Stimulated activated CD8-positive, alpha-beta memory T cell treated with anti-CD3 and anti-CD28 coated beads, Interleukin-15, amount 100 ng/mL, for 48 hours (primary cell): ENCODE results near the gene CCDC88C.

Experiments
- DNase-seq, 2 donors: peaks; one replicate each; pipeline ENCODE4 v3.0.0-alpha.2; 2020; ENCODE audit warnings: low read depth in 2 of 2

Gene CCDC88C

GRCh38 chr14:91380123-91380522 is 37.5 kb downstream of the CCDC88C start:
- DNase-seq, result no peak

DNA sequence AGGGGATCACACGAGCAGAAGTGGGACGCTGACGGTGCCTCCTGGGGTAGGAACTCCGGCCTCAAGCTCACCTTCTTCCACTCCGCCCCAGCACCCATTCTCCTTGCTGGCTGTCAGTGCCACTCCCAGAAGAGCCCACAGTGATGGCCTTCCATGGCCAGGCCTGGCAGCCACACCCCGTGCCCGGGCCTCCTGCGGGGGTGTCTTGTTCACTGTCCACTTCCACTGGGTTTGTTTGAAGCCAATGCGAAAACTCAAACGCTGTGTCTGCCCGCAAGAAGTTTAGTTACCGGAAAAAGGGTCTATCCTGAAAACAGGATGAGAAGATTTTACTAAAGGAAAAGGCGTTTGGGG is 38.1 kb downstream of the CCDC88C start:
- no peak for DNase-seq

- DNase-seq, result no peak
Measured at GRCh38 chr14:91378930-91379578, 38.6 kb downstream of the CCDC88C start.

GRCh38 chr14:91377700-91378652 is 39.6 kb downstream of the CCDC88C start:
- DNase-seq, result peak in 1 of 2 donors; percentile 55

DNA sequence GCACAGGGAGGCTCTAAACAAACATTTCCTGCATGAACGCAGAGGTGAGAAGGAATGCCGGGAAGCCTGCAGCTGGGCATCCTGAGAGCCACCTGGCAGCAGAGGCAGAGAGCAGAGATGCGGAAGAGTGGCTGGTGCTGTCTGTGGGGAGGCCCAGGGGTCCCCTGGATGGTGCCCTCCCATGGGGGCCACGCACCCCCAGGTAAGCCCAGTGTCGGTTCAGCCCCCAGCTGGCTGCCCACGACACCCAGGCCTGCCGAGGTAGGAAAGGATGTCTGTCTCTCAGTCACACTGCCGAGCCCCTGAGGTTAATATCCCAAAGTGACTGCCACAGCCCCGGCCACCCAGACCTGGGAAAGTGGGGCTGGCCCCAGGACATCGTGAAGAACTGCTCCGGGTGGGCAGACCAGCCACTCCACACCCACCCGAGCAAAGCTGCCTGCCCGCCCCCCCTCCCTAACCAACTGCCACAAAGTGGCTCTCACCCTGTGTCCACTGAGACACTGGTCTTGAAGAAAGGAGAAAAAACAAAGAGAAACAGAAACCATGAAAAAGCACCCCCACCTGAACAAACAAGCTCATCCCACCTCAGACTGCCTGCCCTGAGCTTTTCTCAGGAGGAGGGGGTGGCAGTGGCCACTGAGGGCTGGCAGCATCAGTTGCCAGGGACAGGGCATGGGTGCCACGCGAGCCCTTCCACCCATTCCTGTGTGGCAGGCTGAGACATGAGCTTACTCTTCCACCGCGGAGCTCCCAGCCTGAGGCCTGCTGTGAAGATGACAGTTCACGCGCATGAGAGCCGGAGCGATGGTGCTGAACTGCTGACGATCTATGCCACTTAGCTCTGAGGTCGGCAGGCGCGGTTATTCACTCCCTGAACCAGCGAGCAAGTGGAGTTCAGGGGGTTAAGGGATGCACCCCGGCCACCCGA is 40.8 kb downstream of the CCDC88C start:
- no peak for DNase-seq

DNA sequence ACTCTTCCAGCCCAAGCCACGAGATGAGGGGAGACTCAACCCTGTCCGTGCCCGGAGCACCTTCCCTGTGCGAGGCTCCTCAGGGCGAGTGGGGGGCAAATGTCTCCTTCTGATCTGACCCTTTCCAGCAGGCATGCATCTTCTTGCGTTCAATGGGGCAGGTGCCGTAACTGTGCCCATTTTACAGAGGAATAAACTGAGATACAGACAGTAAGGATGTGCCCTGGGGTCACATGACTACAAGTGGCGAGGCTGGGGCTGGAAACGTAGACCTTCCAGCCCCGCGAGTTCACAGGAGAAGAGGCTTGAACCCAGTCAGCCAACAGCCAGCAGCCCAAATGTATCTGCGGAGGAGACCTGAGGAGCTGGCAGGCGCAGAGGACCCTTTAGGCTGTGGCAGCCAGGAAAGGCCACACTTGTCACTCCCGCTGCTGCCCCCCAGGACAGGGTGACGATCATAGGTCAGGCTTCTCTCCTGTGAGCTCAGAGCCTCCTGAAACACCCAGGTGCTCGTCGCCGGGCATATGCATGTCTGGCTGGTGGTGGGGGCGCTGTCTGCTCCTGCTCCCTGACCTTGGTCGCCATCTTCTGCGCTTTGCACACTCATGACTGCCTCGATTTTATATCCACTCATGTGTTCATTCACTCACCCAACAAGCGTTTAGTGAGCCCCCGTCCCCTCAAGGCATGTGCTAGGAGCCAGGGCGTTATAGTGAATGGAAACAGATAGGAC is 41.7 kb downstream of the CCDC88C start:
- no peak for DNase-seq

GRCh38 chr14:91374879-91375702 is 42.5 kb downstream of the CCDC88C start:
- DNase-seq, result no peak

- no peak for DNase-seq
Measured at GRCh38 chr14:91374287-91374878, 43.2 kb downstream of the CCDC88C start.

GRCh38 chr14:91373591-91374254 is 43.9 kb downstream of the CCDC88C start:
- DNase-seq, result no peak

GRCh38 chr14:91372671-91373495 is 44.7 kb downstream of the CCDC88C start:
- DNase-seq, result no peak

DNA sequence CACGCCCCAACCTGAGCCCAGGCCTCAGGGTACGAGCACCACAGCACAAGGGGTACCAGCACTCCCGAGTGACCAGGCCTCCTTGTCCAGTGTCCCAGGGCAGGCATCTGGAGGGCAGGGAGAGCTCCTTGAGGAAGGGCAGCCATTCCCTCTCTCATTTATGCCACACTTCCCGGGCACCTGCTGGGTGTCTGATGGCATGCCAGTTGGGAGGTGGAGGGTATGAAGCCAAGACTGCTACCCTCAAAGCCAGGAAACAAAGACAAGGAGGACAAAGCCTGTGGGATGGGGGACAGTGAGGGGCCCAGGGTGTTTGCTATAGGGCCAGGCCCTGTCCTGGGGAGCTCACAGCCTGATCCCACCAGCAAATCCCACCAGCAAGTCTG is 45.6 kb downstream of the CCDC88C start:
- no peak for DNase-seq

DNA sequence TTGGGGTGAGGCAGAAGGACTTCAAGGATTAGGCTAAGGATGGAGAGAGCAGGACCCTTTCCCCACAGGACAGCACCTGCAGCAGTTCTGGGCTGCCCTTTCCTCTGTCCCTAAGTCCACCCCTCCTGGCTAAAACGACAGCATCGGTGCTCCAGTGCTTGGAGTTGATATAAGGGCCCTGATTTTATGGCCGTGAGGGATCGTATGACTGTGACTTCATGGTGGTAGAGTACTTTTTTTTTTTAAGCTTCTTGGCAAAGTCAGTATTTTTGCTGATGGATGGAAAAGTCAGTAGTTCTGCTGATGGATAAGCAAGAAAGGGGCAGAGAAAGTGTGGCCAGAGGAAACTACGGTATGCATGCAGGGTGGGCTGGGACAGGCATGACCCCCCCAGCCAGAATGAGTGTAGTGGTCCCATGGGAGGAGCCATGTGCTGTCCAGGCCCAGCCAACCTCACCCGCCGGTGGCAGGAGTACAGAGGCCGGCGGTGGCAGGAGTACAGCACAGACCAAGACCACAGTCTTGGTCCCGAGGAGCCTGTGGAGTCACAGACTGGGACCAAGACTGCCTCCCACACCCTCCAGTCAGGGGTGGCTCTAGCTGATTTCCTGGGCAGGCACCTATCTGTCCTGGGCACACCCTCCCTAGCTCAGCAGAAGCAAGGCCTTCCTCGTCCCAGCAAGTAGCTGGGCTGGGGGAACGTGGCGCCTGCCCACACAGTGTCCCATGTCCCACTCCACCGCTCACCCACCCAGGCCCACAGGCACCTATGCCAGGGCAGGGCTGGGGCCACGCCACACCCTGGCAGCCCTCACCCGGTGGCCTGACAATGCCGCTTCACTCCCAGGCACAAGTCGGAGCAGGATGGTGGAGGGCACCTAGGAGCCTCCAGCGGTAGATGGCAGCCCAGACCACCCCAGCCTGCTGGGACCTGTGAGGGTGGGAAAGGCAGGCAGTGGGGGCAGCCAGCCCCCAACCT is 46.3 kb downstream of the CCDC88C start:
- DNase-seq, result no peak

- DNase-seq, result no peak
Measured at GRCh38 chr14:91369628-91370445, 47.8 kb downstream of the CCDC88C start.

- DNase-seq, result no peak
Measured at GRCh38 chr14:91368776-91369416, 48.7 kb downstream of the CCDC88C start.

GRCh38 chr14:91367173-91368171 is 50.1 kb downstream of the CCDC88C start:
- DNase-seq, result peak in 1 of 2 donors; percentile 54
